Left hindlimb (tissue), 1 donor: ENCODE data around the gene LPAR1.
A peak's percentile ranks its signal among the peaks of the same experiment; 100 is the strongest.

ENCODE experiments used
- DNase-seq: peaks from one replicate; pipeline ENCODE4 v3.0.0-alpha.2; 2018

LPAR1 gene

DNA sequence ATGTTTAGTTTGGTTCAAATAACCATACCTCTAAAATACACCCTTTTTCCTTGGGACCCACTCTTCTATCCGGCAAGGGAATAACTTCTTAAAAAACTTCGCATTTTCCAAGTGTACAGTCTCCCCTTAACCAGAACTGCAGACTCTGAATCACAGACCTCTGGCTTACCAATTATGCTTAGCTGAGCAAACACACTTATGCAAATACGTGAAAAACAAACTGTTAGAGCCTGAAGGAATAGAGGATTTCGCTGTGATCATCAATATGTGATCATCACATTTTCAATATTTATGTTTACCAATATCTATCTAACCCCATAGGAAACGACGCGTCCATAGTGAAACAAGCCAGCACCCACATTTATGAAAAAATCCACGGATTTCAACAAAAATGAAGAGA is 1.3 kb downstream of the LPAR1 start:
- no peak for DNase-seq

DNA sequence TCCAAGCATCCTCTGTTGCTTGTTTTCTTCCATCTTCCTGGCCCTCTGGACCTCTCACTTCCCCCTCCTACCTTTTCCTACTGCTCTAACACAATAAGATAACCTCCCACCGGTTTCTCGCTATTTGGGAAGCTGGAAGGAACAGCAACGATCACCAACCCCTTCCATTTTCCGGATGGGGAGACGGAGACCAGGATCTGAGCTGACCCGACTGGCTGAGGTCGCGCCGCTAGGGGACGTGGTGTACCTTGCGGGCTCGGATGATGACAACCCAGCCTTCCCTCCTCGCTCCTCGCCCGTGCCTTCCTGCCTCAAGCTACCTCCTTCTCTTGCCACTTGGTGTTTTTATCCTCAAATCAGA is 1.9 kb downstream of the LPAR1 start:
- DNase-seq: peak; percentile 70

DNA sequence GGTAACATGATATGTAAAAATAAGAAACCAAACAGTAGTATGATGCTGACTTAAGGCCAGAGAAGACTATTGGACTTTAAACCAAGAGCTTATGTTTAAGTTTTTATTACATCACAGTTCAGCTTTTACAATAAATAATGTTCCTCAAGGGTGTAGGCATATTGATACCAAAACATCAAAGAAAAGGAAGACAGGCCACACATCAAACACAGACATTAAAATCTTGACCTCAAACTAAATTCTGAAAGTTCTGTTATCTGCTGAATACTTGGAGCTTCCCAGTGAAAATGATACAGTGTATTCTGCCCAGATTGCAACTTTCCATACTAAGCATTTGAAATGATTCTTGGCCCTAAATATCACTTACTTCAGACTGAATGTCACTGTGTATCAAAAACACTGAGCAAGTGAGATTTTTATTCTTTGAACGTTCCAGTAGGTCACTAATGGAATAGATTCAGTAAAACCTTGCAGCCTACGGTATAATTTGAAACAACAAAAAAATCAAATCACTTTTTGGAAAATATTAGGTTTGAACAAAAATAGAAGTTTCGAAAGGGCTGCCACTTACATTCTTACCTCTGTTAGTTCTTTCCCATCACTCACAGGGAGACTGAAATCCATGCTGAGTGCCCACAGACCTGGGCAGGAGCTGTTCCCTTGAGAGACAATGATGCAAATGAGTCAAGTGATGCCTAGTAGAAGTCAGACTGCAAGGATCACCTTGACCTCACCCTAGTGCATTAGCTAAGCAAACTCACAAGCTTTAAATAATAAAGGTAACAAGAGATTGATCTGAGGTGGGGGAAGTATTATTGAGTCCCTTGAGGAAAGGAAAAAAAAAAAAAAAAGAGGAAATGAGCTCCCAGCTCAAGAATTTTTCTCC is 2.5 kb downstream of the LPAR1 start:
- no peak for DNase-seq

DNA sequence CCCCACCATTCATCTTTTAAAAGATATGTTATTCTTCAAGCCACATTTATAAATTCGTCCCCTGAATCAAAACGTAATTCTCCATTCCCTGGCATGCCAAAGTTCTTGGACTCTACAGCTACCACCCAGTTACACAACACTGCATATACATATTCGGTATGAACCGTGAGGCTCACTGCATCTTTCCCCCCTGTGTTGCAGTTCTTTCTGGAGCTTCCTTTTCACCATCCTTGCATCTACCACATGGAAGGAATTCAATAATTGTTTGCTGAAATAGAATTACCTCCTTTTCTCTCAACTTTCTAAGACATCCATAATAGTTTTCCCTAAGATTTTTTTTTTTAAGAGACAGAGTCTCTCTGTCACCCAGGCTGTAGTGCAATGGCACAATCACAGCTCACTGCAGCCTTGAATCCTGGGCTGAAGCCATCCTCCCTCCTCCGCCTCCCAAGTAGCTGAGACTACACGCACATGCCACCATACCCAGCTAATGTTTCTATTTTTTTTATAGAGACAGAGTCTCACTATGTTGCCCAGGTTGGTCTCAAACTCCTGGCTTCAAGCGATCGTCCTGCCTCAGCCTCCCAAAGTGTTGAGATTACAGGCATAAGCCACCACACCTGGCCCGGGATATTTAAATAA is 3.3 kb downstream of the LPAR1 start:
- DNase-seq: no peak

DNA sequence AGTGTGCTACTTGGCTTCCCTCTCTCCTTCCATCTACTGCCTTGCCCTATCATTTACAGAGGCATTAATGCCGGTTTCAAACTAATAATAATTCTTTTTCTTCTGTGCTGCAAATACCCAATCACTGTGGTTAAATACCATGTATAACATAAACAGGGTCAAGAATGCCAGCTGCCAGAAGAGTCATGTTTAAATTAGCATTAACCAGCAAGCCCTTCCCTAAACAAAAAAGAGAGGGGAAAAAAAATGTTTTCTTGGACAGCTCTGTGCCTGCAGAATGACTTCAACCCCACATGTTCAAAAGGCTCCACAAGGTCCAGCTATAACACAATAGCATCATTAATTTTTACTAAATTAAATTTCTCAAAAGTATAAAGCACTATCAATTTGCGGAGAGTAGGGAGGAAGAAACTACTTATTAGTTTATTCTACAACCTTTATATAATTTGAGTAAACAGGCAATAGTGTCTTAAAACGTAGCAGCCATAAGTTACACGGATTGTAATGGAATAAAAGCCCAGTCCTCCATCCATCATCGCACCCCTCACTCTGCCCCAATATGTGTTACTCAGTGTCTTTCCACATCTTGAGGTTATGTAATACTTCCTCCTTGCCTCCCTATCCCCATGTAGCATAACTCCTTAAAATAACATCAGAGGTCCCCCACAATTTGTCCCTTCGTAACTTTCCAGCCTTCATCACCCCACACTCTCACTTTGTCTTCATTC is 3.9 kb downstream of the LPAR1 start:
- DNase-seq: no peak

DNA sequence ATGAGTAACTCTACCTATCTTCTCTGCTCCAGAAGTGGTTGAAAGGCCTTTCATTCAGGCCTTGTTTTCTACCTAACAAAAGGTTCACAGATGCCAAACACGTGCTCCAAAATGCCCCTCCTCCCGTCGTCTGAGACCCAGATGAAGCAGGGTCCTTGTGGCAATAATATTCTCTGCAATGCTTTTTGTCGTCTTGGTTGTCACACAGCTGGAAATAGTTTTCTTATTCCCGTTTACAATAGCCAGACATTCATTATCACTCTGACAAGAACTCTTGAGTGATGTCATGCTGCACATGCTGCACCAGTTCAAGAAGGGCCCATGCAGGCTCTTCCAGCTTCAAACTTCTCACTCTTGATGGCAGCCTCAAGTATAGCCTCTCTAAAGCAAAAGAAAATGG is 7.8 kb downstream of the LPAR1 start:
- no peak for DNase-seq

- DNase-seq: no peak
These were observed 9.0 kb downstream of the LPAR1 start for GRCh38 chr9:111029260-111029659.

DNA sequence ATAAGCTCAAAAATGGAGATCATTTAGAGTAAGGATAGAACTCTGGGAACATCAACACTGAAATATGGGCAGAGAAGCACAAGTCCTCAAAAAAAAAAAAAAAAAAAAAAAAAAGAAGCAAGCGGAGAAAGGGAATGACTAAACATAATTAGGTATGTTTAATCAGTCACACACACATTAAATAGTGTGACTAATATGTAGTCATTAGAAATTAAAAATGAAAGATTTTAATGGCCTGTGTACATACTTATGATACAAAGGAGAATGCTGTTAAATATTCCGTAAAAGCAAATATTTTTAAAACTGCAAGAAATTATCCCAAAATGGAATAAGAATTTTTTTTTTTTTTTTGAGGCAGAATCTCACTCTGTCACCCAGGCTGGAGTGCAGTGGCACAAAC is 10.5 kb downstream of the LPAR1 start:
- DNase-seq: no peak

- no peak for DNase-seq
These were observed 15.1 kb downstream of the LPAR1 start for GRCh38 chr9:111023128-111023527.

GRCh38 chr9:111020594-111020993 is 17.7 kb downstream of the LPAR1 start:
- no peak for DNase-seq

GRCh38 chr9:111016426-111017045 is 21.7 kb downstream of the LPAR1 start:
- DNase-seq: no peak

DNA sequence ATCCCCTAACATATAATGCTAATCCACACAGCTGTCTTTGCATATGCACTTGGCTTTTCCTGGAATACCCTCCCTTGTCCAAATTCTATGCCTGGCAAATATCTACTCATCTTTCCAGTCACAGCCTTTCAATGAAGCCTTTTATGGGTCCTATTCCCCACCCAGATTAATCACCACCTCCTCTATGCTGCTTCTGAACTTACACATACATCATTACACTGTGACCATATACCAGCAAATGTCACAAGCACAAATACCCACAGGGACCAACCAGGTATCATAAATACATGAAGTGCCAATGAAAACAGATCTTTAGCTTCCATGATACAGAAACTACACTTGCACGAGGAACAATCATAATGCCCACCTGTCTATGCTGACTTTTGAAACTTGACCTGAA is 22.3 kb downstream of the LPAR1 start:
- no peak for DNase-seq

DNA sequence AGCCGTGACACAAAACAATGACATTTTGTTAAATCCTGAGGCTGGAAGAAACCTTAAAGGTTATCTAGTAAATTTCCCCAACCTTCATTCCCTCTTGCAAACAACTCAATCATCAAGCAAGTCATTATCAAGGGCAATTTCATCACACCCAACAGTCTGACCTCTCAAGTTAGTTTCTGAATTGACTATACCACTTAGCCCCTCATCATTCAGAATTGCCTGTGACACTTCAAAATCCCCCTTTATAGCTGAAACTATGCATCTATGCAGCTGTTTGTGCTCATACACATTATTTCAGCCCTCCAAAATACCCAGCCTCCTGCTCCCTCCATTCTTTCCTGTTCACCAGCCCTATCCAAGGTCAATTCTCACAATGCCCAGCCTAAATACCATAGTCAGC is 24.6 kb downstream of the LPAR1 start:
- no peak for DNase-seq

GRCh38 chr9:111013250-111013649 is 25.0 kb downstream of the LPAR1 start:
- no peak for DNase-seq

GRCh38 chr9:111008158-111009075 is 29.9 kb downstream of the LPAR1 start:
- DNase-seq: no peak

DNA sequence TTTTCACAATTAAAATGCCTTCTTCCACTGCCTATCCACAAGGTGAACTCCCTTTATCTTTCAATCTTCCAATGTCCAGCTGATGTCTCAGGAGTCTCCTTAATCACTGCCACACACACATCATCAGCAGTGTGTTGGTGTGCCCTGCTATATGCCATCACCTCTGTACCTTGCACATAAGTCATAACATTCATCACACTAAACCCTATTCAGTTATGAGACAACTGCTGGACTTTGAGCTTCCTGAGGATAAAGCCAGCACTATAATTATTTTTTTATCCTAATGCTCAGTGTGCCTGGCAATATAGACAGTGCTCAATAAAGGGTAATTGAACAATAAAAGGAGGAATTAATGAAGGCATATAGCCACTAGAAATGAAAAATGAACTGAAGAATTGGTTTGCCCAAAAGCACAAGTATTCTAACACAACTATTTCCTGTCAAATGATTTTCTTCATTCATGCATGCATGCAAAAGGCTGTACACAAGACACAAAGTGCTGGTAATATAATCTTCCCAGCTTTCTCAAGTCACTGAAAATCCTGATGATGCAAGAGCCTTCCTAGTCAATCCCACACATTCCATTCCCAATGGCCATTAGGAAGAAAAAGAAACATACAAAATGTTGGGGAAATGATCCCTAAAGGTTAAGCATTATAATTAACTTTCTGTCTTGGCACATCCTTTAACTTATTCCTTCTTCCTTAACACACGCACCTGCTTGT is 32.4 kb downstream of the LPAR1 start:
- DNase-seq: no peak

GRCh38 chr9:111004936-111005335 is 33.3 kb downstream of the LPAR1 start:
- DNase-seq: no peak

DNA sequence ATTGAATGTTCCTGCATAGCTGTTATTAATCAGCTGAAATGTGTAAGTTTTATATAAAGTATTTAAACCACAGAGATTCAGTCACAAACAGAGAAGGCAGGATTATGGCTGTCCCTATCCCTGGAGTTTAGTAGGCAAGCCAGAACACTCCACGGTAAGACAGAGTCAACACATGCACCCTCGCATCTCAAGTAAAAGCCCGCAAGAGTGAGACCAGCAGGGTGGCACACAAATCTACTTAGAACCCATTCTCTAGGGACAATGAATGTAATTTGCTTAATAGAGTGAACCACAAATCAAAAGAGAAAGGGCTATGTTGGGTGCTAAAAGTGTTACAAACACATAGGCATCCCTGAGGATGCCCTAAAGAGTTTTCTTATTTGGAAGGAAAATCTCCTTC is 35.1 kb downstream of the LPAR1 start:
- DNase-seq: no peak

- DNase-seq: no peak
These were observed 36.7 kb downstream of the LPAR1 start for GRCh38 chr9:111001526-111001925.

- DNase-seq: no peak
These were observed 38.1 kb downstream of the LPAR1 start for GRCh38 chr9:111000202-111000601.

DNA sequence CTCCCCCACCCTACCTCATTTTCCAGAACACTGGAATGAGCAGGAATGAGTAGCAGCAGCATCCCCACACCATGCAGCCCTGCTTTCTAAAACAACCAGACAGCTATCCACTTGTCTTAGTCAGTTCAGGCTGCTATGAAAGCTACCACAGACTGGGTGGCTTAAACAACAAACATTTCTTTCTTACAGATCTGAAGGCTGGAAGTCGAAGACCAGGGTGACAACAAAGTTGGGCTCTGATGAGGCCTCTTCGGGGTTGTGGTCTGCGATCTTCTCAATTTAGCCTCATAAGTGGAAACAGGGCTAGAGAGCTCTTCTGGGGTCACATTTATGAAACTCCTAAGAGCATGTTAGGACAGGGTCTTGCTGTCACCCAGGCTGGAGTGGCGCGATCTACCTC is 38.9 kb downstream of the LPAR1 start:
- DNase-seq: no peak

DNA sequence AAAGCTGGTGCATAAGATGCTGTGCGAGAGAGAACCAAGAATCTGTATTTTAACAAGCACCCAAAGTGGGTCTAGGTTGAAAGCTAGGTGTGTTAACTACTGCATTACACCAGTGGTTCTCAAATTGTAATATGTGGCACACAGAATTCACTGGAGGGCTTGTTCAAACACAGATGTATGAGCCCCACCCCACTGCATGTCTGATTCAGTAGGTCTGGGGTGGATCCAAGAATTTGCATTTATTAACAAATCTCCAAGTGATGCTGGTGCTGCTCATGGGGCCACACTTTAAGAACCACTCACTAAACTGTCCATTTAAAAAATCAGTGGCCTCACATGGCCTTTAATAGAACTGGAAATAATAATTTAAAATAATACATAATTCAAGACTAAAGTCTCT is 40.4 kb downstream of the LPAR1 start:
- DNase-seq: no peak
